ENCODE measurements around the gene MYO1G.
"Not testable (repeated sequence)": the region's sequence is repeated elsewhere in the genome, so short reads cannot be mapped to it uniquely, and the experiment has no call there.

The MYO1G gene

GRCh38 chr7:44999245-45000092 is 20.7 kb upstream of the MYO1G start:
- peak; percentile 99 for DNase-seq (ENCODE audit: low read depth)

GRCh38 chr7:44998153-44998871 is 19.5 kb upstream of the MYO1G start:
- no peak for DNase-seq (ENCODE audit: low read depth)

GRCh38 chr7:44995555-44996493 is 17.0 kb upstream of the MYO1G start:
- DNase-seq (ENCODE audit: low read depth) = no peak

- no peak for DNase-seq (ENCODE audit: low read depth)
Measured at GRCh38 chr7:44994877-44995554, 16.2 kb upstream of the MYO1G start.

- DNase-seq (ENCODE audit: low read depth) = not testable (repeated sequence)
Measured at GRCh38 chr7:44992004-44992795, 13.4 kb upstream of the MYO1G start.

GRCh38 chr7:44990109-44991023 is 11.6 kb upstream of the MYO1G start:
- DNase-seq (ENCODE audit: low read depth) = no peak

- no peak for DNase-seq (ENCODE audit: low read depth)
Measured at GRCh38 chr7:44989132-44989531, 10.3 kb upstream of the MYO1G start.

GRCh38 chr7:44988701-44989100 is 9.9 kb upstream of the MYO1G start:
- no peak for DNase-seq (ENCODE audit: low read depth)

- no peak for DNase-seq (ENCODE audit: low read depth)
Measured at GRCh38 chr7:44987996-44988395, 9.2 kb upstream of the MYO1G start.

- no peak for DNase-seq (ENCODE audit: low read depth)
Measured at GRCh38 chr7:44987457-44987856, 8.6 kb upstream of the MYO1G start.

GRCh38 chr7:44986218-44987053 is 7.6 kb upstream of the MYO1G start:
- DNase-seq (ENCODE audit: low read depth) = peak; percentile 95

GRCh38 chr7:44985900-44986217 is 7.0 kb upstream of the MYO1G start:
- DNase-seq (ENCODE audit: low read depth) = no peak

- no peak for DNase-seq (ENCODE audit: low read depth)
Measured at GRCh38 chr7:44985033-44985695, 6.3 kb upstream of the MYO1G start.

GRCh38 chr7:44984478-44984758 is 5.6 kb upstream of the MYO1G start:
- no peak for DNase-seq (ENCODE audit: low read depth)

GRCh38 chr7:44983742-44984477 is 5.1 kb upstream of the MYO1G start:
- DNase-seq (ENCODE audit: low read depth) = no peak

- DNase-seq (ENCODE audit: low read depth) = no peak
Measured at GRCh38 chr7:44982970-44983369, 4.2 kb upstream of the MYO1G start.

GRCh38 chr7:44982535-44982923 is 3.7 kb upstream of the MYO1G start:
- no peak for DNase-seq (ENCODE audit: low read depth)
